ENCODE results near the gene NFYC.
A peak's percentile ranks its signal among the peaks of the same experiment; 100 is the strongest.

Gene NFYC

DNA sequence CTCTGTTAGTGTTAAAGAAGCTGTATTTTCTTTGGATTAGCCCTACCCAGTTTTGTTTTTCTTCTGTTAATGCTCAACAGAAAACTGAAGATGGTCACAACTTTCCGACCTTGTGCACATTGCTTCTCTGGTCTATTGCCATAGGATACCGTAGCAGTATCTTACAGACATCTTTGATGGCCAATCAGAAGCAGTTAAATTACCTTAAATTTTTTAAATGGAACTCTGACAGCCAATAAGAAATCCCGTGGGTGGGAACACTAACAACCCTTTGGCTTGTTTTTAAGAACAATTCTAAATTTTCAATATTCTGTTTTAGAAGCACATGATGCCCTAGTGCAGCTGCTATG is 17.2 kb downstream of the NFYC start:
- Histone ChIP-seq H3K4me1 (ENCODE audit: control insufficient read depth in 1 of 2, insufficient read depth in 1 of 2, low read depth in 1 of 2, low read length in 1 of 2) (peaks cover 39 to 56% of the 10 kb centered on the region in 2 experiments), H3K9me3 (no peaks in the 10 kb centered on the region), H3K36me3 (no peaks in the 10 kb centered on the region), H3K4me3 (ENCODE audit: low read depth in 1 of 2, low read length in 1 of 2) (peak overlapping the region; percentile 51 to 67), H3K27ac (peak overlapping the region; percentile 80), H3K27me3 (no peaks in the 10 kb centered on the region)
- TF ChIP-seq, protein P1, sequence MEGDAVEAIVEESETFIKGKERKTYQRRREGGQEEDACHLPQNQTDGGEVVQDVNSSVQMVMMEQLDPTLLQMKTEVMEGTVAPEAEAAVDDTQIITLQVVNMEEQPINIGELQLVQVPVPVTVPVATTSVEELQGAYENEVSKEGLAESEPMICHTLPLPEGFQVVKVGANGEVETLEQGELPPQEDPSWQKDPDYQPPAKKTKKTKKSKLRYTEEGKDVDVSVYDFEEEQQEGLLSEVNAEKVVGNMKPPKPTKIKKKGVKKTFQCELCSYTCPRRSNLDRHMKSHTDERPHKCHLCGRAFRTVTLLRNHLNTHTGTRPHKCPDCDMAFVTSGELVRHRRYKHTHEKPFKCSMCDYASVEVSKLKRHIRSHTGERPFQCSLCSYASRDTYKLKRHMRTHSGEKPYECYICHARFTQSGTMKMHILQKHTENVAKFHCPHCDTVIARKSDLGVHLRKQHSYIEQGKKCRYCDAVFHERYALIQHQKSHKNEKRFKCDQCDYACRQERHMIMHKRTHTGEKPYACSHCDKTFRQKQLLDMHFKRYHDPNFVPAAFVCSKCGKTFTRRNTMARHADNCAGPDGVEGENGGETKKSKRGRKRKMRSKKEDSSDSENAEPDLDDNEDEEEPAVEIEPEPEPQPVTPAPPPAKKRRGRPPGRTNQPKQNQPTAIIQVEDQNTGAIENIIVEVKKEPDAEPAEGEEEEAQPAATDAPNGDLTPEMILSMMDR (IDR thresholded peaks at IDR 0.05), result no peak

DNA sequence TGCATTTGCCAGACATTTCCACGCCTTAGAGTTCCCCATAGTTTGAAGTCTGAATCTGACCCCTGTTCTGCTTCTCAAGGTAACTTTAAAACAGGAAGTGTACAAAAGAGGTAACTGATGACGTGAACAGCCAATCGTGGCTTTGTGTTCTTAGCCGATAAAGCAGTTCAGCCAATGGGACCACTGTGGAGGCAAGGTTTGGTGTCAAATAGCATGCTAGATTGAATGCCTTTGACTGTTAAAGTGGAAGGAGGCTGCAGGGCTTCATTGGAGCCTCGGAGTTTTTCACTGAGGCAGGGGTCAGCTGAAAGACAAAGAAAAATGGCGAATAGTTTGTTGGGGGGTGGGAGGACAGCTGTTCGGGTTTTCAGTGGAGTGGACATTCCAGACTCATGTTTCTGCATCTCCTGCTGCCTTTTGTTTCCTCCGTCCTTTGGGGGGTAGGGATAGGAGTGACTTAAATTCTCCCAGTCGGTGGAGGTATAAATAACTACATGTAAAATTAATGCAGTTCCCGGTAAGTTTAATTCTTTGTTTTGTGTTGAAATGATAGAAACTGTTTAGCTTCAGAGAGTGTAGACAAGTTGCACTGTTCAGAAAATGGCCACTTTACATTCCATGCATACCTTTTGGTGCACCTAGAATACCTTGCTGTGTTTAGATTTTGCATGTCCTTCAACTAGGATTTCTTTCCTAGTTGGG is 17.7 kb downstream of the NFYC start:
- TF ChIP-seq, protein P1 (IDR thresholded peaks at IDR 0.05), result no peak
- H3K4me1 ChIP-seq (ENCODE audit: control insufficient read depth in 1 of 2, insufficient read depth in 1 of 2, low read depth in 1 of 2, low read length in 1 of 2), result peaks cover 40 to 60% of the 10 kb centered on the region in 2 experiments
- peak overlapping the region; percentile 51 to 67 for H3K4me3 ChIP-seq (ENCODE audit: low read depth in 1 of 2, low read length in 1 of 2)

DNA sequence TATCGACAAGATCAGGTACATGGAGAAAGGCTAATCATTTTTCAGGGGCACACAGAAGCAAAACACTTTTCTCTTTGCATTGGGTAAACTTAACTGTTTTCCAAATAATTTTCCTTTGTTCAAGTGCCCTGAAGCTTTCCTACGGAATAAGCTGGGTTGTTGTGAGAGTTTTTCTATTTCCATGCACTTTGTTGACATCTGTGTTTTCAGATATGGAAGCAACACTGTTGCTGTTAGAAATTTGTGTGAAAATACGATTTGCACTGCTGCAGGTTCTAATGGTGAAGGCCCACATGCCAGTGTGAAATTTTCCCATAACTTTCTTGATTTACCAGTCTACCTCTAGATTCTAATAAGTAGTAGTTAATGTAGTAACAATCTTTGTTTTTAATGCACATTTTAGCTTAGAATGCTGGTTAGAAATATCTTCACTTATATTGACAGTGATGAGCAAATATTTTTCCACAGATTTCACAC is 18.3 kb downstream of the NFYC start:
- no peaks in the 10 kb centered on the region for H3K9me3 ChIP-seq
- H3K36me3 ChIP-seq, result no peaks in the 10 kb centered on the region
- TF ChIP-seq, protein P1 (IDR thresholded peaks at IDR 0.05), result no peak
- peak overlapping the region; percentile 51 to 67 for H3K4me3 ChIP-seq (ENCODE audit: low read depth in 1 of 2, low read length in 1 of 2)
- H3K27ac ChIP-seq, result peak overlapping the region; percentile 80
- peaks cover 40 to 64% of the 10 kb centered on the region in 2 experiments for H3K4me1 ChIP-seq (ENCODE audit: control insufficient read depth in 1 of 2, insufficient read depth in 1 of 2, low read depth in 1 of 2, low read length in 1 of 2)
- H3K27me3 ChIP-seq, result no peaks in the 10 kb centered on the region

More for the DNA sequence above, 17.7 kb downstream of the NFYC start:
- H3K9me3 ChIP-seq, result no peaks in the 10 kb centered on the region
- no peaks in the 10 kb centered on the region for H3K36me3 ChIP-seq
- H3K27ac ChIP-seq, result peak overlapping the region; percentile 80
- H3K27me3 ChIP-seq, result no peaks in the 10 kb centered on the region

DNA sequence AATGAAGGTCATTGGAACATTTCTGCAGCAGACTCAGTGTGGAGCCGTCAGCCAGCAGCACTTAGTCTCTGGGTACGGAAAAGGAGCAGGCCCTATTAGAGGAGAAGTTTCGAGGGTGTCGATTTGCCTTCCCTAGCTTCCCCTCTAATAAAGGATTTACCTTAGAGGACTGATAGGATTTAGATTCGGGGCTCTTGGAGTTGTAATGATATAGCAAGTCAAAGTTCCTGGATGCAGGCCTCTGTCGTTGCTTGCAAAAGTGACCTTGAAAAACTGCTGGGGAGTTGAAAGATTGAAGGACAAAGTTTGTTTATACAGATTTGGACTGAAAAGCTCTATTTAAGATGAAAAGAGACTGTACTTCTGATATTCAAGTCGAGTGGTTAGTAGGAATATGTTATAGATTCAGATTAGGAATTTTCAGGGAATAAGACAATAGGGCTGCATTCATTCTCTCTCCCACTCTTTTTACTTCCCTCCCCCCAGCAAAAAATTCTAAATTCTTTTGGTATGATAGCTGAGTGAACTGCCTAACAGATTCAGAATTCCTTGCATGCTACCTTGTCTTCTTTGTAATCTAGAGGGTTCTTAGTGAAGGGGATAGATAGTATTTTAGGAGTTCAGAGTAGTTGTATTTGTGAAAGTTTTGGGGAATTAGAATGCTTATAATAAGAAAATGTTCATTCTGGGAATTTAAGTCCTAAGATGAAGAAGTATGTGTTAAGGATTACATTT is 19.2 kb downstream of the NFYC start:
- H3K9me3 ChIP-seq, result no peaks in the 10 kb centered on the region
- H3K4me3 ChIP-seq (ENCODE audit: low read depth in 1 of 2, low read length in 1 of 2), result no peak overlapping the region
- peaks cover 40 to 64% of the 10 kb centered on the region in 2 experiments for H3K4me1 ChIP-seq (ENCODE audit: control insufficient read depth in 1 of 2, insufficient read depth in 1 of 2, low read depth in 1 of 2, low read length in 1 of 2)
- no peaks in the 10 kb centered on the region for H3K27me3 ChIP-seq
- TF ChIP-seq, protein P1 (IDR thresholded peaks at IDR 0.05), result no peak
- H3K27ac ChIP-seq, result peak overlapping the region; percentile 80
- H3K36me3 ChIP-seq, result no peaks in the 10 kb centered on the region

DNA sequence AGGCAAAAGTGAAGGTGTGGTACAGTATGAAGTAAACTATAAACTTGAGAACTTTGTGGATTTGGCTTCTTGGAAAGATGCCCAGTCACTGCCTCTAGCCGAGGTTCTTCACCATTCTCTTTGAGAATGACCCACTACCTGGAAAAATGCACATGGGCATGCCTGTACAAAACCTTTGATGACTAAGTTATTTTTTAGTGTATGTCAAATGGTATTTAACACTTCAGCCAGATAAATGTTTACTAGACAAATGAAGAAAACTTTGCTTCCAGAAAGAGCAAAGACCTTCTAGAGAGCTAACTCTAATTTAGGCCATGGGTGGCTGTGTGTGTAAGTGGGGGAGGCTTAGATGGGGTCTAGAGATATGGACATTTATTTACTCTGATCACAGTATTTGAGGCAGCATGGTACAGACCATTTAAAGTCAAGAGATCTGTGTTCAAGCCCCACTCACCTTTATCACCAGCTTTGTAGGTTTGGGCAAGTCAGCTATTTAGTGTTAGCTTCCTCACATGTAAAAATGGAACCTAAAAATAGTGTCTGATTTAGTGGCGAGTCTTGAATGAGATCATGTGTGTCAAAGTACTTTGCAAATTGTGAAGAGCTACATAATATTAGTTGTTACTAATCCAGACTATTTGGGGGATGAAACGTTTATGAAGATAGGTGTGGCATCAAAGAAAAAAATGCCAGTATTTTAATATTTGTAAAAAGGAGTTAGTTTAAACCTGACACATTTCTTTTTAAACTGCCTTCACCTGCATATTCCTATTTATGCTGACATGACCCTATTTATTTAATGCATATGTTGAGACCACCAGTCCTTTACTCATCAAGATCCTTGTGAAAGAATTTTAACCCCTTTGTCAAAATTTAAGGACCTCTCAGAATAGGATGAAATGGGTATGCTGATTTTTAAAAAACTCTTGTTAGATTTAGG is 20.2 kb downstream of the NFYC start:
- H3K27ac ChIP-seq, result peak overlapping the region; percentile 58
- no peaks in the 10 kb centered on the region for H3K36me3 ChIP-seq
- no peaks in the 10 kb centered on the region for H3K27me3 ChIP-seq
- no peak overlapping the region for H3K4me3 ChIP-seq (ENCODE audit: low read depth in 1 of 2, low read length in 1 of 2)
- no peaks in the 10 kb centered on the region for H3K9me3 ChIP-seq
- peaks cover 40 to 64% of the 10 kb centered on the region in 2 experiments for H3K4me1 ChIP-seq (ENCODE audit: control insufficient read depth in 1 of 2, insufficient read depth in 1 of 2, low read depth in 1 of 2, low read length in 1 of 2)
- TF ChIP-seq, protein P1 (IDR thresholded peaks at IDR 0.05), result no peak

Measured in neutrophil (primary cell).